Right lobe of liver (tissue), 4 donors: ENCODE data around the gene NFASC.

ENCODE experiments used
- CTCF ChIP-seq, 4 donors: fragments of 200-600 bp in 3 of 4; fragments of 450-650 bp in 1 of 4; IDR thresholded peaks; one replicate each; pipeline versions ENCODE4 v1.5.1 to v1.8.0; 2016 to 2022; ENCODE audit warnings: antibody characterized with exemption in 4 of 4, mild to moderate bottlenecking in 2 of 4
- POLR2A ChIP-seq: fragments of 450-650 bp; IDR thresholded peaks from one replicate; pipeline ENCODE4 v1.6.1; 2017; ENCODE audit warnings: antibody characterized with exemption, mild to moderate bottlenecking
- donor health status: DM: no; HTN: no; CAD: no.
- donor health status: DM: no; HTN: no; CAD: no.
- donor health status: DM: no; HTN: yes; CAD: no.

- TF ChIP-seq POLR2A (no peak), CTCF (IDR thresholded peaks at IDR 0.05) (no peak)
These were observed 177.1 kb downstream of the NFASC start for GRCh38 chr1:205047764-205048231.
